Spleen (tissue), 11 donors: ENCODE measurements around the gene FLAD1. TPM values are rescaled to one million over a fixed set of nuclear protein-coding genes. Genes with fewer than 3 reads are reported as not detected.

ENCODE experiments used
- DNase-seq: peaks from one replicate; pipeline ENCODE4 v3.0.0-alpha.2; 2020
- H3K27ac ChIP-seq, 8 donors: fragments of 200-600 bp; sonication (generic) in 7 of 8; 1 replicate in 4 of 8; 2 replicates in 4 of 8; pipeline versions ENCODE4 v1.5.0 to v1.8.0; 2016 to 2021; ENCODE audit warnings: inconsistent platforms in 4 of 8, mild to moderate bottlenecking in 4 of 8, moderate library complexity in 1 of 8
- H3K27me3 ChIP-seq, 7 donors: fragments of 200-600 bp; sonication (generic) in 6 of 7; replicated peaks in 1 of 7; 1 replicate in 4 of 7; 2 replicates in 3 of 7; pipeline versions ENCODE4 v1.5.0 to v1.8.0; 2016 to 2021; ENCODE audit warnings: inconsistent platforms in 3 of 7, mild to moderate bottlenecking in 1 of 7
- H3K36me3 ChIP-seq, 6 donors: fragments of 200-600 bp; sonication (generic) in 5 of 6; 1 replicate in 4 of 6; 2 replicates in 2 of 6; pipeline versions ENCODE4 v1.5.0 to v1.8.0; 2016 to 2021; ENCODE audit warnings: inconsistent platforms in 2 of 6
- H3K4me1 ChIP-seq, 6 donors: fragments of 200-600 bp; sonication (generic) in 5 of 6; 1 replicate in 3 of 6; 2 replicates in 3 of 6; pipeline versions ENCODE4 v1.5.0 to v1.8.0; 2016 to 2021; ENCODE audit warnings: inconsistent platforms in 3 of 6
- H3K4me3 ChIP-seq, 8 donors: fragments of 200-600 bp; sonication (generic) in 7 of 8; 1 replicate in 4 of 8; 2 replicates in 4 of 8; pipeline versions ENCODE4 v1.5.0 to v1.8.0; 2016 to 2021; ENCODE audit warnings: inconsistent platforms in 4 of 8, mild to moderate bottlenecking in 4 of 8, moderate library complexity in 2 of 8
- H3K9me3 ChIP-seq, 8 donors: fragments of 200-600 bp; sonication (generic) in 7 of 8; 1 replicate in 4 of 8; 2 replicates in 4 of 8; pipeline versions ENCODE4 v1.5.0 to v1.8.0; 2016 to 2021; ENCODE audit warnings: inconsistent platforms in 4 of 8
- CTCF ChIP-seq, 11 experiments: fragments of 200-600 bp in 7 of 11; fragments of 450-650 bp in 4 of 11; sonication (generic) in 4 of 11; IDR thresholded peaks in 8 of 11; conservative IDR thresholded peaks in 3 of 11; 1 replicate in 7 of 11; 2 replicates in 4 of 11; pipeline versions ENCODE4 v1.4.0 to v1.8.0; 2016 to 2021; ENCODE audit warnings: antibody characterized with exemption in 11 of 11, inconsistent platforms in 4 of 11, mild to moderate bottlenecking in 1 of 11
- POLR2A ChIP-seq, 3 donors: fragments of 450-650 bp; IDR thresholded peaks; one replicate each; pipeline ENCODE4 v1.5.1; 2017; ENCODE audit warnings: antibody characterized with exemption in 3 of 3, mild to moderate bottlenecking in 1 of 3
- POLR2AphosphoS5 ChIP-seq, 3 donors: sonication (generic); formaldehyde crosslinking; IDR thresholded peaks; one replicate each; pipeline ENCODE4 v1.5.1; 2017; ENCODE audit warnings: antibody characterized with exemption in 3 of 3
- WGBS, 5 donors: extraction: QIAGEN DNeasy Blood & Tissue Kit in 3 of 5; methylation state at CpG; one replicate each; pipeline versions ENCODE4 v1.1.5 to v1.1.7; 2013 to 2018; 5-methylcytosine and 5-hydroxymethylcytosine counted together
- intact Hi-C: fragments of 100-400 bp; cut with DNase I; formaldehyde crosslinking; loops from one replicate; pipeline ENCODE4 v1.15.0; 2023; ENCODE audit warnings: low total_unique reads
- polyA plus RNA-seq, 3 donors: library from polyadenylated mRNA; stranded (reverse); fragments of 200-250 nt; gene quantifications; one replicate each; pipeline ENCODE4 v1.2.1, GENCODE V29; 2013
- total RNA-seq, 7 donors: library from RNA; depleted of rRNA in 3 of 7; stranded (reverse); fragments of >200 nt in 3 of 7; fragmentation: NEBNext Ultra II Directional in 4 of 7; extraction: Animal tissue kit (Norgen Biotek cat#: 25700) in 4 of 7; gene quantifications; one replicate each; pipeline versions ENCODE4 v1.1.0 to v1.2.1, GENCODE V29; 2016 to 2021
- donor health status: healthy with polysubstance abuse.
- donor health status: DM: no; HTN: no; CAD: no; lungs with moderate emphysema.
- donor health status: DM: no; HTN: no; CAD: no.
- donor health status: Bipolar disorder and iron deficiency.
- donor health status: healthy.
- donor health status: DM: no; HTN: no; CAD: no.
- donor health status: DM: yes; HTN: yes; CAD: no.

FLAD1 gene
- total and polyA plus RNA-seq, 10 donors, result 27.1 to 43.4 (median 31.6) TPM

GRCh38 chr1:155026588-155026987, 43.4 kb downstream of the FLAD1 start:
- no peaks in the 10 kb centered on the region for H3K27me3 ChIP-seq
- no peak overlapping the region for H3K4me3 ChIP-seq

GRCh38 chr1:155029513-155030242, 46.5 kb downstream of the FLAD1 start:
- no peak overlapping the region for H3K4me3 ChIP-seq
- no peaks in the 10 kb centered on the region for H3K27me3 ChIP-seq
- no peak overlapping the region for H3K27ac ChIP-seq
- H3K4me1 ChIP-seq, result peaks cover 0 to 10% (median 0%) of the 10 kb centered on the region in 6 donors
- intact Hi-C loops, result no loop called here
- WGBS, 5 donors, result 75 to 92% (median 86%) methylated on average over 9 to 16 of the region's 16 CpGs
- no peaks in the 10 kb centered on the region for H3K9me3 ChIP-seq
- no peaks in the 10 kb centered on the region for H3K36me3 ChIP-seq
- no peak for TF ChIP-seq POLR2AphosphoS5 (IDR thresholded peaks at IDR 0.05)
- TF ChIP-seq POLR2A (IDR thresholded peaks at IDR 0.05), result no peak
- TF ChIP-seq CTCF (IDR thresholded peaks at IDR 0.05 in 8 of 11, conservative IDR thresholded peaks at IDR 0.05 in 3 of 11), result no peak
- no peak for DNase-seq

More at GRCh38 chr1:155026588-155026987, 43.4 kb downstream of the FLAD1 start:
- H3K27ac ChIP-seq, result no peak overlapping the region
- H3K9me3 ChIP-seq, result no peaks in the 10 kb centered on the region
- TF ChIP-seq POLR2A (IDR thresholded peaks at IDR 0.05), result no peak
- TF ChIP-seq CTCF (IDR thresholded peaks at IDR 0.05 in 8 of 11, conservative IDR thresholded peaks at IDR 0.05 in 3 of 11), result no peak
- TF ChIP-seq POLR2AphosphoS5 (IDR thresholded peaks at IDR 0.05), result no peak
- no peak for DNase-seq
- H3K4me1 ChIP-seq, result peaks cover 0 to 15% (median 0%) of the 10 kb centered on the region in 6 donors
- intact Hi-C loops, result no loop called here
- WGBS, 5 donors, result 76 to 95% (median 93%) methylated on average over 6 of the region's 6 CpGs
- no peaks in the 10 kb centered on the region for H3K36me3 ChIP-seq

GRCh38 chr1:155030243-155030795, 47.2 kb downstream of the FLAD1 start:
- Histone ChIP-seq H3K36me3 (no peaks in the 10 kb centered on the region), H3K4me3 (no peak overlapping the region), H3K9me3 (no peaks in the 10 kb centered on the region), H3K4me1 (peaks cover 0 to 10% (median 0%) of the 10 kb centered on the region in 6 donors), H3K27me3 (no peaks in the 10 kb centered on the region), H3K27ac (no peak overlapping the region)
- no peak for DNase-seq
- intact Hi-C loops, result no loop called here
- 80 to 93% (median 87%) methylated on average over 9 to 15 of the region's 15 CpGs for WGBS, 5 donors
- TF ChIP-seq CTCF (IDR thresholded peaks at IDR 0.05 in 8 of 11, conservative IDR thresholded peaks at IDR 0.05 in 3 of 11), result no peak

- TF ChIP-seq POLR2AphosphoS5 (IDR thresholded peaks at IDR 0.05) (no peak), CTCF (IDR thresholded peaks at IDR 0.05 in 8 of 11, conservative IDR thresholded peaks at IDR 0.05 in 3 of 11) (no peak), POLR2A (IDR thresholded peaks at IDR 0.05) (no peak)
- no peaks in the 10 kb centered on the region for H3K27me3 ChIP-seq
- H3K4me3 ChIP-seq, result no peak overlapping the region
- no peaks in the 10 kb centered on the region for H3K36me3 ChIP-seq
- no peak overlapping the region for H3K27ac ChIP-seq
- 76 to 93% (median 84%) methylated on average over 9 to 11 of the region's 11 CpGs for WGBS, 5 donors
- no peaks in the 10 kb centered on the region for H3K9me3 ChIP-seq
- no peak for DNase-seq
- intact Hi-C loops, result no loop called here
- H3K4me1 ChIP-seq, result peaks cover 0 to 10% (median 0%) of the 10 kb centered on the region in 6 donors
Measured at GRCh38 chr1:155030899-155031298, 47.8 kb downstream of the FLAD1 start.
